DOHH2 (cell line): ENCODE data around the gene NBPF1.
"Not testable (repeated sequence)": the region's sequence is repeated elsewhere in the genome, so short reads cannot be mapped to it uniquely, and the experiment has no call there.

ENCODE experiments used
- H3F3A ChIP-seq: fragments of 200-600 bp; sonication (generic), shearing (Covaris generic); 2 replicates; pipeline ENCODE4 v1.6.0; 2016; ENCODE audit warnings: antibody characterized with exemption, mild to moderate bottlenecking; ENCODE audit not compliant: control insufficient read depth, insufficient read depth
- H3K27ac ChIP-seq: fragments of 200-600 bp; sonication (generic); 2 replicates; pipeline ENCODE4 v1.5.1; 2014; ENCODE audit warnings: low read depth, mild to moderate bottlenecking, low read length, moderate library complexity
- H3K27me3 ChIP-seq: fragments of 200-600 bp; sonication (generic); 2 replicates; pipeline ENCODE4 v1.6.1; 2014; ENCODE audit warnings: mild to moderate bottlenecking, low read length, mixed read lengths; ENCODE audit not compliant: control insufficient read depth
- H3K36me3 ChIP-seq: fragments of 200-600 bp; sonication (generic); 2 replicates; pipeline ENCODE4 v1.6.1; 2014; ENCODE audit warnings: mild to moderate bottlenecking, low read length, moderate library complexity, mixed read lengths; ENCODE audit not compliant: control insufficient read depth
- H3K4me1 ChIP-seq: fragments of 200-600 bp; sonication (generic); 2 replicates; pipeline ENCODE4 v1.6.1; 2014; ENCODE audit warnings: mild to moderate bottlenecking, low read length, mixed read lengths; ENCODE audit not compliant: control insufficient read depth
- H3K4me2 ChIP-seq: fragments of 200-600 bp; sonication (generic); 2 replicates; pipeline ENCODE4 v1.6.0; 2014; ENCODE audit warnings: mild to moderate bottlenecking, low read length, moderate library complexity
- H3K4me3 ChIP-seq: fragments of 200-600 bp; sonication (generic); 2 replicates; pipeline ENCODE4 v1.5.1; 2014; ENCODE audit warnings: mild to moderate bottlenecking, low read length, mixed read lengths
- H3K79me2 ChIP-seq: fragments of 200-600 bp; sonication (generic); 2 replicates; pipeline ENCODE4 v1.6.1; 2014; ENCODE audit warnings: mild to moderate bottlenecking, low read length, mixed read lengths; ENCODE audit not compliant: control insufficient read depth
- H3K9me2 ChIP-seq: fragments of 200-600 bp; sonication (generic); replicated peaks from 2 replicates; pipeline ENCODE4 v1.6.1; 2014; ENCODE audit warnings: mild to moderate bottlenecking, low read length, mixed read lengths; ENCODE audit not compliant: control insufficient read depth
- H3K9me3 ChIP-seq: fragments of 200-600 bp; sonication (generic); 2 replicates; pipeline ENCODE4 v1.6.1; 2014; ENCODE audit warnings: antibody characterized with exemption, low read length, mixed read lengths; ENCODE audit not compliant: control insufficient read depth, insufficient read depth
- H4K20me1 ChIP-seq: fragments of 200-600 bp; sonication (generic); 2 replicates; pipeline ENCODE4 v1.6.0; 2014; ENCODE audit warnings: low read depth, mild to moderate bottlenecking, antibody characterized with exemption, low read length, moderate library complexity; ENCODE audit not compliant: control insufficient read depth, insufficient read depth
- EZH2phosphoT487 ChIP-seq: fragments of 200-600 bp; sonication (generic); IDR thresholded peaks from 2 replicates; pipeline ENCODE4 v1.6.1; 2017; ENCODE audit warnings: borderline replicate concordance, mild to moderate bottlenecking, antibody characterized with exemption, low read length, moderate library complexity, mixed read lengths
- TF ChIP-seq, protein P1 (sequence below): fragments of 200-600 bp; sonication (generic); IDR thresholded peaks from one replicate; pipeline ENCODE4 v1.5.1; 2014; ENCODE audit warnings: antibody characterized with exemption, mild to moderate bottlenecking, low read depth, low read length; ENCODE audit not compliant: poor library complexity, severe bottlenecking

The NBPF1 gene

DNA sequence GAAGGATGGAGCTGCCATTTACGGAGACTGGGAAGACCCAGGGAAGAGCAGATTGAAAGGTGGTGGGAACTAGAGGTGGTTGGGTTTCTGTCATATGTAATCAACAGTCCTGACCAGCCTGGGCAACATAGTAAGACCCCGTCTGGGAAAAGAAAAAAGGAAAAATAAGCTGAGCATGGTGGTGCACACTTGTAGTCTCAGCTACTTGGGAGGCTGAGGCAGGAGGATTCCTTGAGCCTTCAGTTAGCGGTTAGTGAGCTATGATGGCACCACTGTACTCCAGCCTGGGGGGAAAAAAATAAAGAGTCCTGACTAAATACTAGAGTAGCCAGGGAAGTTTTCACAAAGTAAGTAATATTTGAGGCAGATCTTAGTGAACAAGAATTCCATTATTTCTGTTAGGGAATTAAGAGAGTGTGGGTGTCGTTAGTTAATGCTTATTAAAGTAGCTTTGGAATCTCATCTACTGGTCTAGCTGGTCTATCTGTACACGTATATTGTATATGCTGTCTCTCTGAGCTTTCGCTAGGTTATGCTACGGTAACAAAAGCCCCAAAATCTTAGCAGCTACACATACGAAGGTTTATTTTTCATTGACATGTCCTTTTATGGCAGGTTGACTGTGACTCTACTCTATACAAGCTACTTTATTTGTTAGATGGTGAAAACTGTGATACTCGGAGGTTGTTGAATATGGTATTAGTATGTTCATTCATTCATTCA, 4.4 kb downstream of the NBPF1 start:
- H4K20me1 ChIP-seq, result 0 out of 2 replicates have a peak, but pooled peaks cover 3% of the 10 kb centered on the region
- 0 out of 2 replicates have a peak, but pooled peaks cover 4% of the 10 kb centered on the region for H3F3A ChIP-seq
- H3K4me2 ChIP-seq, result no peak overlapping the region
- no peak overlapping the region for H3K27ac ChIP-seq
- H3K4me1 ChIP-seq, result peaks cover 16% of the 10 kb centered on the region
- H3K79me2 ChIP-seq, result peaks cover 6% of the 10 kb centered on the region
- H3K9me2 ChIP-seq, result no peaks in the 10 kb centered on the region
- no peak overlapping the region for H3K4me3 ChIP-seq
- peaks cover 20% of the 10 kb centered on the region for H3K27me3 ChIP-seq
- no peaks in the 10 kb centered on the region for H3K9me3 ChIP-seq
- no peaks in the 10 kb centered on the region for H3K36me3 ChIP-seq
- TF ChIP-seq EZH2phosphoT487, result no peak
- TF ChIP-seq, protein P1, sequence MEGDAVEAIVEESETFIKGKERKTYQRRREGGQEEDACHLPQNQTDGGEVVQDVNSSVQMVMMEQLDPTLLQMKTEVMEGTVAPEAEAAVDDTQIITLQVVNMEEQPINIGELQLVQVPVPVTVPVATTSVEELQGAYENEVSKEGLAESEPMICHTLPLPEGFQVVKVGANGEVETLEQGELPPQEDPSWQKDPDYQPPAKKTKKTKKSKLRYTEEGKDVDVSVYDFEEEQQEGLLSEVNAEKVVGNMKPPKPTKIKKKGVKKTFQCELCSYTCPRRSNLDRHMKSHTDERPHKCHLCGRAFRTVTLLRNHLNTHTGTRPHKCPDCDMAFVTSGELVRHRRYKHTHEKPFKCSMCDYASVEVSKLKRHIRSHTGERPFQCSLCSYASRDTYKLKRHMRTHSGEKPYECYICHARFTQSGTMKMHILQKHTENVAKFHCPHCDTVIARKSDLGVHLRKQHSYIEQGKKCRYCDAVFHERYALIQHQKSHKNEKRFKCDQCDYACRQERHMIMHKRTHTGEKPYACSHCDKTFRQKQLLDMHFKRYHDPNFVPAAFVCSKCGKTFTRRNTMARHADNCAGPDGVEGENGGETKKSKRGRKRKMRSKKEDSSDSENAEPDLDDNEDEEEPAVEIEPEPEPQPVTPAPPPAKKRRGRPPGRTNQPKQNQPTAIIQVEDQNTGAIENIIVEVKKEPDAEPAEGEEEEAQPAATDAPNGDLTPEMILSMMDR, result no peak

DNA sequence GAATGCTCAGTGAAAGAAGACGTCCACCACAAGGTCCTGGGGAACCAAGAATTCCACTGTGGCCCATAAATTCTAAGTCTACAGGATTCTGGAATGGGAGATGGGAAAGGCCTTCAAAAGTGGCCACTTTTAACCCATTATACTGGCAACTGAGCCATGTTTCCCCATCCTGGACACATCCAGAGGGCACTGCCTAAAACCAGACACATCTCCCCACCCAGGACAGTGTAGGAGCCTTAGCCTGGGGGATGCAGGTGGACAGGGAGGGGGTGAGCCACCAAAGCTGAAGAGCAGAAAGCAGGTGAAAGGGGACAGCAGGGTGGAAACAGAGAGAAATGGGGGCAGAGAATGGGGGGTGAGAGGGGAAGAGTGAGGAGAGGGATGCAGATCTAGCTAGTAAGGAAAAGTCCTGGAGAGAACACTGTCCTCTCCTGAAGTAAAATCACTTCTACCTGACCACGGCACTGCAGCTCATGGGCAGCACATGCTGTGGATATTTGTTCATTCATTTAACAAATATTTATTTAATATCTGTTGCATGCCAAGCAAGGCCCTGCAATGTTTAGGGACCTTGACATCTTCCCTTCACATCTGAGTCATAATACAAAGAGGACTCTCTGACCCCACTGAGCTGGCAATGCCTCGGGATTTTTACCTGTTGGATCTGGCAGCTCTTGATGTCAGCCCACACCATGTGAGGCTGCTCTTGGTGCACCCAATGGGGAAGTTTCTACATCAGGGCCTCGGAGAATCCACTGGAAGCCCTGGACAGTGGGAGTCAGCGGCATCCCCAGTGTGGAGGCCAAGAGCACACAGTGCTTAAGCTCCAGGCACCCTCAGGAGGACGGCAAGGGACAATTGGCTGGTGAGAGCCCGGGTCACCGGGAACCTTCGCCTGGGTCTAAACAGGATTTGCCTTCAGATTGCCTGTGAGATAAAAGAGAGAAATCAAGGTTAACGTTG, 5.2 kb downstream of the NBPF1 start:
- peaks cover 16% of the 10 kb centered on the region for H3K27me3 ChIP-seq
- not testable (repeated sequence) for H3K36me3 ChIP-seq, H3K9me2 ChIP-seq, H3F3A ChIP-seq, H3K4me3 ChIP-seq, H3K27ac ChIP-seq, H3K79me2 ChIP-seq, H3K9me3 ChIP-seq, H3K4me2 ChIP-seq, H4K20me1 ChIP-seq
- peaks cover 11% of the 10 kb centered on the region for H3K4me1 ChIP-seq

DNA sequence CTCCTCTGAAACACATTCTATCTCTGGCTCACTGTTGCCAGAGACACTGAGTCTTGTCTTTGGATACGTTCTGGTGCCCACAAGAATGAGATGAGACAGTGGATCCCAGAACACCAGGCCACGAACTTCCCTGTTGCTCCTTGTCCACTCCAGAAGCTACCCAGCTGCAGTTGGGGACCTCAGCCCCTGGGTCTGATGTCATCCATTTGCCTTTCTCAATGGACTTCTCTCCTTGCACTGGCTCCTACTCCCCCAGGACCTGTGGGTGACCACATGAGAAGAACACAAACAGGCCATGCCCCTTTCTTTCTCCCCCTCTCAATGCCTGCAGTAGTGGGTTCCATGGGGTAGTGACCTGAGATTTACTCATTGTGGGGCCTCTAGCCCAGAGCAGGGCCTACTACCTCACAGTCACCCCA, 5.9 kb downstream of the NBPF1 start:
- peaks cover 6% of the 10 kb centered on the region for H3K79me2 ChIP-seq
- TF ChIP-seq EZH2phosphoT487, result no peak
- TF ChIP-seq, protein P1, result no peak

DNA sequence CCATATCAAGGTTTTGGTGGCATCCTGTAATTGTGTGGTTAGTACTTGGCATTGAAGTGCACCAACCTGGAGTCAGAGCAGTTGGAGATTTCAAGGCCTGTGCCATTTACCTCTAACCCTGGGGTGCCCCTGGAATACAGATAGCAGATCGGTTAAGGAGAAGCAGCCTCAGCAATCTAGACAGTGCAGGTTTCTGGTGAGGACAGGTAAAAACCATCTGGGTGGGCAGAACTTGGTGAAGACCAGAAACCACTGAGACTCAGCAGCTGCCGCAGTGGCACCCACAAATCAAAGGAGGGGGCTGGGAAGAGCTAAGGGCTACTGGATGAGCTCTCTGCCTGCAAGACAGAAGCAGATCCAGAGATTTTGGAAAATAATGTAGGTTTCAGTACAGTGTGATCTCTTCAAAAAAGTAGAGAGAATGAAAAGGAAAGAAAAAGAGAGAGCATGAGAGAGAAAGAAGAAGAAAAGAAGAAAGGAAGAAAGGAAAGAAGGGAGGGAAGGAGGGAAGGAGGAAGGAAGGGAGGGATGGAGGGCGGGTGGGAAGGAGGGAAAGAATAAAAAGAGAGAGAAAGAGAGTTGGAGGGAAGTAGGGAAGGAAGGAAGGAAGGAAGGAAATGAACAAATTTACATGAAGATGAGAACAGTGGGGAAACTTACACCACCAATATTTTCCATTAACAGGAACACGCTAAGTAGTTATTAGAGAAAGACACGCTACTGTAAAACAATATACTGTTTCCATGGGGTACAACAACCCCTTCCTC, 6.5 kb downstream of the NBPF1 start:
- not testable (repeated sequence) for H3K9me3 ChIP-seq, H4K20me1 ChIP-seq, H3F3A ChIP-seq, H3K27ac ChIP-seq, H3K4me2 ChIP-seq, H3K27me3 ChIP-seq, H3K4me1 ChIP-seq, H3K79me2 ChIP-seq, H3K4me3 ChIP-seq, H3K9me2 ChIP-seq, H3K36me3 ChIP-seq

More for the DNA sequence above, 5.9 kb downstream of the NBPF1 start:
- Histone ChIP-seq H4K20me1 (0 out of 2 replicates have a peak, but pooled peaks cover 3% of the 10 kb centered on the region), H3K27me3 (peaks cover 9% of the 10 kb centered on the region), H3K9me2 (no peaks in the 10 kb centered on the region), H3K4me2 (no peak overlapping the region), H3K36me3 (no peaks in the 10 kb centered on the region), H3K27ac (no peak overlapping the region), H3K4me3 (no peak overlapping the region), H3K9me3 (no peaks in the 10 kb centered on the region), H3F3A (0 out of 2 replicates have a peak, but pooled peaks cover 4% of the 10 kb centered on the region), H3K4me1 (peaks cover 6% of the 10 kb centered on the region)
